Liver (tissue), 9 donors: Measurements from ENCODE around the gene SPP1. TPM values are rescaled to one million over a fixed set of nuclear protein-coding genes. Genes with fewer than 3 reads are reported as not detected.

Source experiments
- DNase-seq: peaks from one replicate; pipeline ENCODE4 v3.0.0-alpha.2; 2017; ENCODE audit warnings: low spot score
- H3K27ac ChIP-seq, 2 donors: one replicate each; pipeline ENCODE4 v1.7.0; 2013; ENCODE audit warnings: inconsistent platforms in 2 of 2, low read length in 2 of 2, control low read depth in 1 of 2, low read depth in 1 of 2, mild to moderate bottlenecking in 1 of 2
- H3K27me3 ChIP-seq, 4 donors: one replicate each; pipeline versions ENCODE4 v1.6.1 to v1.7.0; 2013; ENCODE audit warnings: low read length in 3 of 4, inconsistent platforms in 1 of 4, mild to moderate bottlenecking in 1 of 4, moderate library complexity in 1 of 4; ENCODE audit not compliant: control insufficient read depth in 4 of 4, insufficient read depth in 4 of 4
- H3K36me3 ChIP-seq, 4 donors: one replicate each; pipeline versions ENCODE4 v1.6.1 to v1.7.0; 2013; ENCODE audit warnings: low read length in 3 of 4, mild to moderate bottlenecking in 3 of 4, low read depth in 1 of 4, moderate library complexity in 1 of 4; ENCODE audit not compliant: control insufficient read depth in 4 of 4, insufficient read depth in 3 of 4
- H3K4me1 ChIP-seq, 4 donors: one replicate each; pipeline versions ENCODE4 v1.6.1 to v1.7.0; 2013; ENCODE audit warnings: low read length in 3 of 4, mild to moderate bottlenecking in 3 of 4, moderate library complexity in 1 of 4; ENCODE audit not compliant: control insufficient read depth in 4 of 4, insufficient read depth in 4 of 4
- H3K4me3 ChIP-seq, 3 donors: one replicate each; pipeline versions ENCODE4 v1.6.1 to v1.7.0; 2013; ENCODE audit warnings: low read length in 3 of 3, control low read depth in 1 of 3, low read depth in 1 of 3, mild to moderate bottlenecking in 1 of 3
- H3K9ac ChIP-seq, 2 donors: one replicate each; pipeline ENCODE4 v1.7.0; 2013; ENCODE audit warnings: low read length in 2 of 2, mild to moderate bottlenecking in 2 of 2, moderate library complexity in 2 of 2, control low read depth in 1 of 2, low read depth in 1 of 2
- H3K9me3 ChIP-seq, 4 donors: one replicate each; pipeline versions ENCODE4 v1.6.1 to v1.7.0; 2013; ENCODE audit warnings: low read length in 3 of 4; ENCODE audit not compliant: control insufficient read depth in 4 of 4
- EGR1 ChIP-seq, 2 donors: IDR thresholded peaks; 2 replicates each; pipeline ENCODE4 v1.6.1; 2016 to 2018; ENCODE audit warnings: antibody characterized with exemption in 2 of 2, low read depth in 2 of 2
- FOXA1 ChIP-seq: IDR thresholded peaks from 2 replicates; pipeline ENCODE4 v1.6.1; 2016; ENCODE audit warnings: antibody characterized with exemption
- FOXA2 ChIP-seq: IDR thresholded peaks from 2 replicates; pipeline ENCODE4 v1.6.1; 2016; ENCODE audit warnings: antibody characterized with exemption
- GABPA ChIP-seq, 2 donors: IDR thresholded peaks in 1 of 2; conservative IDR thresholded peaks in 1 of 2; 2 replicates each; pipeline ENCODE4 v1.6.1; 2016; ENCODE audit warnings: antibody characterized with exemption in 2 of 2, mild to moderate bottlenecking in 1 of 2, moderate library complexity in 1 of 2
- HNF4A ChIP-seq, 2 donors: conservative IDR thresholded peaks; 2 replicates each; pipeline ENCODE4 v1.6.1; 2016; ENCODE audit warnings: antibody characterized with exemption in 2 of 2, mild to moderate bottlenecking in 2 of 2
- HNF4G ChIP-seq: IDR thresholded peaks from 2 replicates; pipeline ENCODE4 v1.6.1; 2016; ENCODE audit warnings: antibody characterized with exemption
- JUND ChIP-seq, 2 donors: IDR thresholded peaks; 2 replicates each; pipeline ENCODE4 v1.6.1; 2016; ENCODE audit warnings: antibody characterized with exemption in 2 of 2
- MAX ChIP-seq: IDR thresholded peaks from 2 replicates; pipeline ENCODE4 v1.6.1; 2016; ENCODE audit warnings: antibody characterized with exemption
- RAD21 ChIP-seq, 2 donors: IDR thresholded peaks; 2 replicates each; pipeline ENCODE4 v1.6.1; 2016; ENCODE audit warnings: antibody characterized with exemption in 2 of 2, mild to moderate bottlenecking in 2 of 2
- RXRA ChIP-seq, 2 donors: IDR thresholded peaks; 2 replicates each; pipeline ENCODE4 v1.6.1; 2017 to 2018; ENCODE audit warnings: antibody characterized with exemption in 2 of 2, mild to moderate bottlenecking in 1 of 2
- SP1 ChIP-seq: IDR thresholded peaks from 2 replicates; pipeline ENCODE4 v1.6.1; 2018; ENCODE audit warnings: antibody characterized with exemption, mild to moderate bottlenecking
- TAF1 ChIP-seq: conservative IDR thresholded peaks from 2 replicates; pipeline ENCODE4 v1.6.1; 2016; ENCODE audit warnings: antibody characterized with exemption, mild to moderate bottlenecking
- YY1 ChIP-seq: IDR thresholded peaks from 2 replicates; pipeline ENCODE4 v1.6.1; 2016; ENCODE audit warnings: antibody characterized with exemption, mild to moderate bottlenecking
- ZBTB33 ChIP-seq: IDR thresholded peaks from 2 replicates; pipeline ENCODE4 v1.6.1; 2016; ENCODE audit warnings: antibody characterized with exemption
- WGBS: extraction: QIAGEN DNeasy Blood & Tissue Kit; methylation state at CpG from one replicate; pipeline ENCODE4 v1.1.7; 2013; 5-methylcytosine and 5-hydroxymethylcytosine counted together
- polyA plus RNA-seq, 2 donors: library from polyadenylated mRNA; stranded (reverse) in 1 of 2; unstranded in 1 of 2; fragments of 200-250 nt in 1 of 2; fragments of >200 nt in 1 of 2; fragmentation: Nextera tagmentation in 1 of 2; extraction: Ambion mirVana in 1 of 2; gene quantifications; one replicate each; pipeline versions ENCODE4 v1.2.1 to v1.2.3, GENCODE V29; 2013 to 2015
- total RNA-seq, 2 donors: library from RNA; depleted of rRNA; stranded (reverse); fragments of >200 nt; gene quantifications; one replicate each; pipeline ENCODE4 v1.2.3, GENCODE V29; 2014
- TF ChIP-seq, protein P1 (sequence below): IDR thresholded peaks from 2 replicates; pipeline ENCODE4 v1.6.1; 2016; ENCODE audit warnings: antibody characterized with exemption, mild to moderate bottlenecking
- TF ChIP-seq, protein P2 (sequence below): fragments of 150-350 bp; IDR thresholded peaks from 2 replicates; pipeline ENCODE4 v1.5.1; 2017; ENCODE audit warnings: improper control_type of control experiment, low read depth, low read length; ENCODE audit not compliant: missing input control
- TF ChIP-seq, protein P3 (sequence below): IDR thresholded peaks from 2 replicates; pipeline ENCODE4 v1.6.1; 2016; ENCODE audit warnings: antibody characterized with exemption
- donor health status: healthy.
- donor health status: healthy.
- donor health status: healthy.
- donor health status: healthy.
- donor health status: healthy.

Gene SPP1
- total and polyA plus RNA-seq, 4 donors, result 10.5 to 80.2 (median 27.5) TPM

GRCh38 chr4:87934157-87934704 is 41.3 kb upstream of the SPP1 start:
- H3K36me3 ChIP-seq, result no peaks in the 10 kb centered on the region
- H3K27ac ChIP-seq, result no peak overlapping the region
- H3K4me3 ChIP-seq, result no peak overlapping the region
- no peaks in the 10 kb centered on the region for H3K4me1 ChIP-seq
- DNase-seq, result no peak
- peaks cover 0 to 4% (median 2%) of the 10 kb centered on the region in 4 donors for H3K9me3 ChIP-seq
- TF ChIP-seq, protein P1, sequence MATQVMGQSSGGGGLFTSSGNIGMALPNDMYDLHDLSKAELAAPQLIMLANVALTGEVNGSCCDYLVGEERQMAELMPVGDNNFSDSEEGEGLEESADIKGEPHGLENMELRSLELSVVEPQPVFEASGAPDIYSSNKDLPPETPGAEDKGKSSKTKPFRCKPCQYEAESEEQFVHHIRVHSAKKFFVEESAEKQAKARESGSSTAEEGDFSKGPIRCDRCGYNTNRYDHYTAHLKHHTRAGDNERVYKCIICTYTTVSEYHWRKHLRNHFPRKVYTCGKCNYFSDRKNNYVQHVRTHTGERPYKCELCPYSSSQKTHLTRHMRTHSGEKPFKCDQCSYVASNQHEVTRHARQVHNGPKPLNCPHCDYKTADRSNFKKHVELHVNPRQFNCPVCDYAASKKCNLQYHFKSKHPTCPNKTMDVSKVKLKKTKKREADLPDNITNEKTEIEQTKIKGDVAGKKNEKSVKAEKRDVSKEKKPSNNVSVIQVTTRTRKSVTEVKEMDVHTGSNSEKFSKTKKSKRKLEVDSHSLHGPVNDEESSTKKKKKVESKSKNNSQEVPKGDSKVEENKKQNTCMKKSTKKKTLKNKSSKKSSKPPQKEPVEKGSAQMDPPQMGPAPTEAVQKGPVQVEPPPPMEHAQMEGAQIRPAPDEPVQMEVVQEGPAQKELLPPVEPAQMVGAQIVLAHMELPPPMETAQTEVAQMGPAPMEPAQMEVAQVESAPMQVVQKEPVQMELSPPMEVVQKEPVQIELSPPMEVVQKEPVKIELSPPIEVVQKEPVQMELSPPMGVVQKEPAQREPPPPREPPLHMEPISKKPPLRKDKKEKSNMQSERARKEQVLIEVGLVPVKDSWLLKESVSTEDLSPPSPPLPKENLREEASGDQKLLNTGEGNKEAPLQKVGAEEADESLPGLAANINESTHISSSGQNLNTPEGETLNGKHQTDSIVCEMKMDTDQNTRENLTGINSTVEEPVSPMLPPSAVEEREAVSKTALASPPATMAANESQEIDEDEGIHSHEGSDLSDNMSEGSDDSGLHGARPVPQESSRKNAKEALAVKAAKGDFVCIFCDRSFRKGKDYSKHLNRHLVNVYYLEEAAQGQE, result no peak
- TF ChIP-seq ZBTB33, result no peak
- no peak for TF ChIP-seq EGR1 (IDR thresholded peaks at IDR 0.05; ENCODE audit: low read depth in 2 of 2)
- TF ChIP-seq YY1, result no peak
- TF ChIP-seq GABPA (IDR thresholded peaks at IDR 0.05 in 1 of 2, conservative IDR thresholded peaks at IDR 0.05 in 1 of 2), result no peak
- TF ChIP-seq FOXA2, result no peak
- no peak for TF ChIP-seq SP1
- TF ChIP-seq, protein P2, sequence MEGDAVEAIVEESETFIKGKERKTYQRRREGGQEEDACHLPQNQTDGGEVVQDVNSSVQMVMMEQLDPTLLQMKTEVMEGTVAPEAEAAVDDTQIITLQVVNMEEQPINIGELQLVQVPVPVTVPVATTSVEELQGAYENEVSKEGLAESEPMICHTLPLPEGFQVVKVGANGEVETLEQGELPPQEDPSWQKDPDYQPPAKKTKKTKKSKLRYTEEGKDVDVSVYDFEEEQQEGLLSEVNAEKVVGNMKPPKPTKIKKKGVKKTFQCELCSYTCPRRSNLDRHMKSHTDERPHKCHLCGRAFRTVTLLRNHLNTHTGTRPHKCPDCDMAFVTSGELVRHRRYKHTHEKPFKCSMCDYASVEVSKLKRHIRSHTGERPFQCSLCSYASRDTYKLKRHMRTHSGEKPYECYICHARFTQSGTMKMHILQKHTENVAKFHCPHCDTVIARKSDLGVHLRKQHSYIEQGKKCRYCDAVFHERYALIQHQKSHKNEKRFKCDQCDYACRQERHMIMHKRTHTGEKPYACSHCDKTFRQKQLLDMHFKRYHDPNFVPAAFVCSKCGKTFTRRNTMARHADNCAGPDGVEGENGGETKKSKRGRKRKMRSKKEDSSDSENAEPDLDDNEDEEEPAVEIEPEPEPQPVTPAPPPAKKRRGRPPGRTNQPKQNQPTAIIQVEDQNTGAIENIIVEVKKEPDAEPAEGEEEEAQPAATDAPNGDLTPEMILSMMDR, result no peak
- TF ChIP-seq TAF1, result no peak
- TF ChIP-seq JUND (IDR thresholded peaks at IDR 0.05), result no peak
- TF ChIP-seq HNF4A (conservative IDR thresholded peaks at IDR 0.05), result no peak
- TF ChIP-seq, protein P3, sequence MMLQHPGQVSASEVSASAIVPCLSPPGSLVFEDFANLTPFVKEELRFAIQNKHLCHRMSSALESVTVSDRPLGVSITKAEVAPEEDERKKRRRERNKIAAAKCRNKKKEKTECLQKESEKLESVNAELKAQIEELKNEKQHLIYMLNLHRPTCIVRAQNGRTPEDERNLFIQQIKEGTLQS, result no peak
- TF ChIP-seq HNF4G, result no peak
- no peak for TF ChIP-seq MAX
- TF ChIP-seq RXRA (IDR thresholded peaks at IDR 0.05), result no peak
- no peak for TF ChIP-seq FOXA1
- no peak for TF ChIP-seq RAD21 (IDR thresholded peaks at IDR 0.05)
- no peaks in the 10 kb centered on the region for H3K27me3 ChIP-seq
- H3K9ac ChIP-seq, result no peak overlapping the region
- 96% methylated on average over 2 of the region's 2 CpGs for WGBS
